RWPE2 (cell line): ENCODE measurements around the gene SYNGAP1.

Experiments
- ATAC-seq: fragments of 200-7000 bp; cut with Tn5 transposase; 3 replicates; pipeline ENCODE4 v1.9.1; 2021; ENCODE audit warnings: low read depth
- DNase-seq: peaks from one replicate; pipeline ENCODE4 v3.0.0-alpha.2; 2020; ENCODE audit warnings: low spot score
- H3K27ac ChIP-seq: fragments of 450-650 bp; 2 replicates; pipeline ENCODE4 v1.5.1; 2017; ENCODE audit warnings: mild to moderate bottlenecking; ENCODE audit not compliant: poor library complexity, severe bottlenecking
- H3K27me3 ChIP-seq: fragments of 250-450 bp; sonication (Bioruptor Pico); 2 replicates; pipeline ENCODE4 v1.5.1; 2021; ENCODE audit warnings: mild to moderate bottlenecking, moderate library complexity; ENCODE audit not compliant: insufficient read depth, poor library complexity, severe bottlenecking
- H3K36me3 ChIP-seq: fragments of 250-450 bp; sonication (Bioruptor Pico); 2 replicates; pipeline ENCODE4 v1.5.1; 2020; ENCODE audit warnings: low read depth, mild to moderate bottlenecking, moderate library complexity
- H3K4me1 ChIP-seq: fragments of 250-450 bp; sonication (Bioruptor Pico); 2 replicates; pipeline ENCODE4 v1.5.1; 2021; ENCODE audit warnings: mild to moderate bottlenecking, moderate library complexity; ENCODE audit not compliant: insufficient read depth, poor library complexity, severe bottlenecking
- H3K4me3 ChIP-seq: fragments of 250-450 bp; sonication (Bioruptor Pico); 2 replicates; pipeline ENCODE4 v1.5.1; 2021; ENCODE audit warnings: mild to moderate bottlenecking, moderate library complexity; ENCODE audit not compliant: severe bottlenecking
- H3K9me3 ChIP-seq: fragments of 250-450 bp; sonication (Bioruptor Pico); 2 replicates; pipeline ENCODE4 v1.5.1; 2021; ENCODE audit warnings: mild to moderate bottlenecking, moderate library complexity; ENCODE audit not compliant: severe bottlenecking
- CTCF ChIP-seq: fragments of 450-650 bp; IDR thresholded peaks from one replicate; pipeline ENCODE4 v1.5.1; 2017; ENCODE audit warnings: mild to moderate bottlenecking, moderate library complexity; ENCODE audit not compliant: poor library complexity, severe bottlenecking

SYNGAP1 gene

DNA sequence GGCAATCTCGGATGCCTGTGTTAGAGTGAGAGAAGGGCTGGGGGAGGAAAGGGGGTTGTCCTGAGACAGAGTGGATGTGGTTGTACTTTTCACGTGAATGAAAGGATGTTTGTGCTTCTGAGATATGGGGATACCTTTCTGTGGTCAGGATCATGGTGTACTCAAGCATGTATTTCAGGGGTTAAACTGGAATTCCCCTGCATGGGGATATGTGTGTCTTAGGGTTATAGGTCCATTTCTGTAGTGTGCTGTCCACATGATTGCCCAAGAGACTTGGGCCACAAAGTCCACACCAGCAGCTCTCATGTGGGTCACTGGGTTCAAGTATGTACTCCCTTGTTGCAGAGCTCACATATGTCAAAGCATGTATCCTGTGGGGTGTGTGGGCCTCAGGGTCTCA is 10.5 kb downstream of the SYNGAP1 start:
- ATAC-seq (no peak), DNase-seq (no peak)
- H3K4me1 ChIP-seq, result peaks cover 30% of the 10 kb centered on the region
- TF ChIP-seq CTCF, result no peak
- no peak overlapping the region for H3K4me3 ChIP-seq
- no peaks in the 10 kb centered on the region for H3K9me3 ChIP-seq
- H3K27me3 ChIP-seq, result no peaks in the 10 kb centered on the region
- H3K36me3 ChIP-seq, result 0 out of 2 replicates have a peak, but pooled peaks cover 4% of the 10 kb centered on the region
- peak overlapping the region; percentile 82 for H3K27ac ChIP-seq

DNA sequence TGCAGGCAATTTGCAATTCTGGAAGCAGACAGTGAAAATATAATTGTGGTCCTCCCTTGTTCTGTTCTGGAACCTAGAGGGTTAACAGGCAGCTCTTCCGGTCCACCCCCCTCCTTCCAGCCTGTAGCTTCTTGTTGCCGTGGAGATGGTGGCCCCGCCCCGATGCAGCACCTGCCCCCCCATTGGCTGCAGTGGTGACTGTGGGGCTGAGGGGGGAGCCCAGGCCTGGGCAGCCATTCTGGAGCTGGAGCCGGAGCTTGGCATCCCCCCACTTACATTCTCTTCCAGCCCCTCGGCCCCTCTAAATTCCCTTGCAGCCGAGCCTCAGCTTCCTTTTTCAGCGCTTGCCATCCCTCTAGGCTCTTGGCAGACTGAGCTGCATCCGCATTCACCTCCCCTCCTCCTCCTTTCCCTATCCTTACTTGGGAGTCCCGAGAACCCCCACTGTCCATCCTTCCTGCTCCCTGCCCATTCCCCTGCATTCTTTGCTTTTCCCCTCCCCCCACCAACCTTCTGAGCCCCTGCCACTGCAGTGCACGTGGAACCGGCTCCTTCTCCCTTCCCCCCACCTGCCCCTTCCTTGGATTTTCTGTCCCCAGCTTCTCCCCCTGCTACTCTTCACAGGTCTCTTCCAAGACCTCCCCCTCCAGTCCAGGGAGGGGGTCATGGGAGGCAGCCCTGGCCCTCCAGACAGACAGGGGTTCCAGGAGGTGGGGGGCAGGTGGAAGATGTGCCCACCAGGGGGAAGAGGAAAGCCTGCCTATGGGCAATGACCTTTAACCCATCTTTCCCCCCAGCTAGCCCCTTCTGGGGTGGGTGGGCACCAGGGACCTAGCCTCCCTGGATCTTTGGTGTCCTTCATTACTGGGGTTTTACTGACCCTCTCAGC is 11.4 kb downstream of the SYNGAP1 start:
- no peak for TF ChIP-seq CTCF
- ATAC-seq (0 out of 3 replicates have a peak, but pooled peaks have one; percentile 28), DNase-seq (no peak)
- Histone ChIP-seq H3K27me3 (no peaks in the 10 kb centered on the region), H3K36me3 (peaks cover 10% of the 10 kb centered on the region), H3K27ac (no peak overlapping the region), H3K9me3 (no peaks in the 10 kb centered on the region), H3K4me1 (peaks cover 30% of the 10 kb centered on the region), H3K4me3 (no peak overlapping the region)

- no peaks in the 10 kb centered on the region for H3K27me3 ChIP-seq
- no peaks in the 10 kb centered on the region for H3K9me3 ChIP-seq
- no peak overlapping the region for H3K4me3 ChIP-seq
- DNase-seq, result no peak
- H3K4me1 ChIP-seq, result peaks cover 30% of the 10 kb centered on the region
- H3K27ac ChIP-seq, result no peak overlapping the region
- H3K36me3 ChIP-seq, result peaks cover 18% of the 10 kb centered on the region
- no peak for ATAC-seq
- no peak for TF ChIP-seq CTCF
These were observed 12.1 kb downstream of the SYNGAP1 start for GRCh38 chr6:33431880-33432541.

DNA sequence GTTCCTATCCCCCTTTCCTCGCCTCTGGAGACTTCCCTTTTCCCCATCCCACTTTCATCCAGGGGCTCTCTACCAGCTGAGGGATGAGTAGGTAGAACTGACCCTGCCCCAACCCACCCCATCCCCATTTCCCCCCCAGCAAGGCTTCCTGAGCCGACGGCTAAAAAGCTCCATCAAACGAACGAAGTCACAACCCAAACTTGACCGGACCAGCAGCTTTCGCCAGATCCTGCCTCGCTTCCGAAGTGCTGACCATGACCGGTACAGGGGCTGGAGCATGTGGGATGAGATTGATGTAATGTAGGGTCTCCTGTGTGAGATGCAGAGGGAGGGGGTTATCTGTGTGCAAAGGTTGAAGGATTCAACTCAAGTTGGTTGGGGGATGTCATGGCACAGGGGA is 12.7 kb downstream of the SYNGAP1 start:
- no peak overlapping the region for H3K27ac ChIP-seq
- peaks cover 23% of the 10 kb centered on the region for H3K36me3 ChIP-seq
- no peak overlapping the region for H3K4me3 ChIP-seq
- H3K4me1 ChIP-seq, result peaks cover 30% of the 10 kb centered on the region
- DNase-seq (no peak), ATAC-seq (no peak)
- H3K9me3 ChIP-seq, result no peaks in the 10 kb centered on the region
- no peak for TF ChIP-seq CTCF
- H3K27me3 ChIP-seq, result no peaks in the 10 kb centered on the region
